Fibroblast of skin of left biceps (primary cell): ENCODE data around the gene CA6.
"Not testable (repeated sequence)": the region's sequence is repeated elsewhere in the genome, so short reads cannot be mapped to it uniquely, and the experiment has no call there.

Source experiments
- DNase-seq, 2 experiments: peaks; one replicate each; pipeline ENCODE4 v3.0.0-alpha.2; 2013; ENCODE audit warnings: low read depth in 2 of 2

Gene CA6

GRCh38 chr1:8926707-8927694 lies 18.7 kb upstream of the CA6 start:
- no peak for DNase-seq

GRCh38 chr1:8930116-8930515 lies 15.6 kb upstream of the CA6 start:
- no peak for DNase-seq

GRCh38 chr1:8937051-8937450 lies 8.6 kb upstream of the CA6 start:
- not testable (repeated sequence) for DNase-seq

- no peak for DNase-seq
Observed at GRCh38 chr1:8937701-8938100, 8.0 kb upstream of the CA6 start.

- DNase-seq, result no peak
Observed at GRCh38 chr1:8938232-8938999, 7.3 kb upstream of the CA6 start.

GRCh38 chr1:8939000-8939265 lies 6.7 kb upstream of the CA6 start:
- no peak for DNase-seq

- DNase-seq, result no peak
Observed at GRCh38 chr1:8939362-8939995, 6.2 kb upstream of the CA6 start.

GRCh38 chr1:8941906-8942305 lies 3.8 kb upstream of the CA6 start:
- DNase-seq, result peak; percentile 9 to 28

GRCh38 chr1:8943498-8944405 lies 1.9 kb upstream of the CA6 start:
- DNase-seq, result no peak

GRCh38 chr1:8947127-8947691 lies 1.5 kb downstream of the CA6 start:
- no peak for DNase-seq

GRCh38 chr1:8950309-8950708 lies 4.6 kb downstream of the CA6 start:
- no peak for DNase-seq

GRCh38 chr1:8951231-8951630 lies 5.6 kb downstream of the CA6 start:
- DNase-seq, result no peak

GRCh38 chr1:8955406-8955805 lies 9.7 kb downstream of the CA6 start:
- DNase-seq, result no peak

- no peak for DNase-seq
Observed at GRCh38 chr1:8956461-8957349, 11.0 kb downstream of the CA6 start.

GRCh38 chr1:8962812-8963530 lies 17.3 kb downstream of the CA6 start:
- DNase-seq, result no peak

- no peak for DNase-seq
Observed at GRCh38 chr1:8963963-8964362, 18.3 kb downstream of the CA6 start.

- no peak for DNase-seq
Observed at GRCh38 chr1:8965121-8965820, 19.6 kb downstream of the CA6 start.

GRCh38 chr1:8966606-8967005 lies 20.9 kb downstream of the CA6 start:
- DNase-seq, result no peak

- not testable (repeated sequence) for DNase-seq
Observed at GRCh38 chr1:8968902-8969301, 23.2 kb downstream of the CA6 start.
